H9 (cell line): Measurements from ENCODE around the gene RFT1. TPM values are rescaled to one million over a fixed set of nuclear protein-coding genes. Genes with fewer than 3 reads are reported as not detected.

Experiments used
- DNase-seq: peaks from one replicate; pipeline ENCODE4 v3.0.0-alpha.2; 2017
- H2AFZ ChIP-seq: one replicate; pipeline ENCODE4 v1.6.1; 2013; ENCODE audit warnings: mild to moderate bottlenecking, low read length, control low read depth, moderate library complexity
- H2AK5ac ChIP-seq: 2 replicates; pipeline ENCODE4 v1.6.1; 2013; ENCODE audit warnings: low read length, control low read depth, mixed read lengths; ENCODE audit not compliant: insufficient read length
- H2BK120ac ChIP-seq: one replicate; pipeline ENCODE4 v1.6.1; 2013; ENCODE audit warnings: low read depth, mild to moderate bottlenecking, low read length, control low read depth, inconsistent platforms; ENCODE audit not compliant: poor library complexity, severe bottlenecking
- H2BK12ac ChIP-seq: 2 replicates; pipeline ENCODE4 v1.6.1; 2013; ENCODE audit warnings: low read length, control low read depth, mixed read lengths, low read depth; ENCODE audit not compliant: insufficient read length
- H2BK15ac ChIP-seq: 2 replicates; pipeline ENCODE4 v1.6.1; 2013; ENCODE audit warnings: low read depth, low read length, control low read depth
- H2BK20ac ChIP-seq: one replicate; pipeline ENCODE4 v1.6.1; 2013; ENCODE audit warnings: low read depth, mild to moderate bottlenecking, low read length, control low read depth, inconsistent platforms; ENCODE audit not compliant: poor library complexity, severe bottlenecking
- H2BK5ac ChIP-seq: 2 replicates; pipeline ENCODE4 v1.6.1; 2013; ENCODE audit warnings: low read length, control low read depth, mixed read lengths; ENCODE audit not compliant: insufficient read length
- H3K14ac ChIP-seq: 2 replicates; pipeline ENCODE4 v1.6.1; 2013; ENCODE audit warnings: low read length, control low read depth; ENCODE audit not compliant: insufficient read depth
- H3K18ac ChIP-seq: 2 replicates; pipeline ENCODE4 v1.6.1; 2013; ENCODE audit warnings: low read depth, mild to moderate bottlenecking, mixed read lengths, low read length, control low read depth; ENCODE audit not compliant: insufficient read length
- H3K23ac ChIP-seq: 2 replicates; pipeline ENCODE4 v1.6.1; 2013; ENCODE audit warnings: low read length, control low read depth, mixed read lengths, low read depth; ENCODE audit not compliant: insufficient read length
- H3K23me2 ChIP-seq: 2 replicates; pipeline ENCODE4 v1.6.1; 2013; ENCODE audit warnings: low read depth, mild to moderate bottlenecking, mixed read lengths, low read length, control low read depth; ENCODE audit not compliant: insufficient read length, poor library complexity, severe bottlenecking
- H3K27ac ChIP-seq: 2 replicates; pipeline ENCODE4 v1.5.1; 2013; ENCODE audit warnings: low read length, control low read depth, mixed read lengths, low read depth; ENCODE audit not compliant: insufficient read length
- H3K27me3 ChIP-seq: 2 replicates; pipeline ENCODE4 v1.6.1; 2013; ENCODE audit warnings: low read length, control low read depth, inconsistent platforms; ENCODE audit not compliant: insufficient read depth
- H3K4ac ChIP-seq: 2 replicates; pipeline ENCODE4 v1.6.1; 2013; ENCODE audit warnings: low read depth, mild to moderate bottlenecking, control low read depth, inconsistent platforms, low read length, moderate library complexity
- H3K4me1 ChIP-seq: 2 replicates; pipeline ENCODE4 v1.6.1; 2013; ENCODE audit warnings: low read length, control low read depth, inconsistent platforms; ENCODE audit not compliant: insufficient read depth
- H3K4me2 ChIP-seq: 2 replicates; pipeline ENCODE4 v1.6.1; 2013; ENCODE audit warnings: low read length, control low read depth, mixed read lengths; ENCODE audit not compliant: insufficient read length, insufficient read depth
- H3K56ac ChIP-seq: 2 replicates; pipeline ENCODE4 v1.6.1; 2013; ENCODE audit warnings: low read depth, mild to moderate bottlenecking, mixed read lengths, low read length, control low read depth; ENCODE audit not compliant: insufficient read length
- H3K79me1 ChIP-seq: 2 replicates; pipeline ENCODE4 v1.6.1; 2013; ENCODE audit warnings: low read depth, mild to moderate bottlenecking, moderate library complexity, low read length, control low read depth, inconsistent platforms; ENCODE audit not compliant: insufficient read depth, poor library complexity, severe bottlenecking
- H3K79me2 ChIP-seq: 2 replicates; pipeline ENCODE4 v1.6.1; 2013; ENCODE audit warnings: low read length, control low read depth, inconsistent platforms; ENCODE audit not compliant: insufficient read depth
- H3K9ac ChIP-seq: 2 replicates; pipeline ENCODE4 v1.6.1; 2013; ENCODE audit warnings: low read length, control low read depth, mixed read lengths; ENCODE audit not compliant: insufficient read length; ENCODE audit errors: extremely low read depth
- H3K9me3 ChIP-seq: one replicate; pipeline ENCODE4 v1.6.1; 2013; ENCODE audit warnings: low read depth, low read length, inconsistent platforms; ENCODE audit not compliant: control insufficient read depth
- H3T11ph ChIP-seq: one replicate; pipeline ENCODE4 v1.6.1; 2013; ENCODE audit warnings: mild to moderate bottlenecking, low read length, control low read depth, inconsistent platforms
- H4K20me1 ChIP-seq: one replicate; pipeline ENCODE4 v1.6.1; 2013; ENCODE audit not compliant: control insufficient read depth, insufficient read length, insufficient read depth
- H4K5ac ChIP-seq: 2 replicates; pipeline ENCODE4 v1.6.1; 2013; ENCODE audit warnings: low read depth, mild to moderate bottlenecking, mixed read lengths, low read length, control low read depth; ENCODE audit not compliant: insufficient read length
- H4K8ac ChIP-seq: replicated peaks from 2 replicates; pipeline ENCODE4 v1.6.1; 2013; ENCODE audit warnings: low read length, control low read depth, mixed read lengths, low read depth; ENCODE audit not compliant: insufficient read length
- H4K91ac ChIP-seq: 2 replicates; pipeline ENCODE4 v1.6.1; 2013; ENCODE audit warnings: low read depth, mild to moderate bottlenecking, moderate library complexity, mixed read lengths, low read length, control low read depth; ENCODE audit not compliant: insufficient read length
- H3K27ac Mint-ChIP-seq, 3 experiments: 2 replicates in 2 of 3; 3 replicates in 1 of 3; pipeline ENCODE4 v1.8.0; 2020 to 2021; ENCODE audit warnings: mixed read lengths in 3 of 3, mild to moderate bottlenecking in 1 of 3, moderate library complexity in 1 of 3
- H3K27me3 Mint-ChIP-seq: 2 replicates; pipeline ENCODE4 v1.8.0; 2021; ENCODE audit warnings: low read depth, mild to moderate bottlenecking, moderate library complexity, mixed read lengths
- H3K36me3 Mint-ChIP-seq, 3 experiments: 2 replicates in 2 of 3; 3 replicates in 1 of 3; pipeline ENCODE4 v1.8.0; 2020 to 2021; ENCODE audit warnings: low read depth in 3 of 3, mixed read lengths in 3 of 3; ENCODE audit not compliant: insufficient read depth in 1 of 3
- H3K4me1 Mint-ChIP-seq, 2 experiments: 2 replicates each; pipeline ENCODE4 v1.8.0; 2020; ENCODE audit warnings: mixed read lengths in 2 of 2
- H3K4me3 Mint-ChIP-seq, 2 experiments: 2 replicates in 1 of 2; 3 replicates in 1 of 2; pipeline ENCODE4 v1.8.0; 2020 to 2021; ENCODE audit warnings: mild to moderate bottlenecking in 2 of 2, mixed read lengths in 2 of 2, moderate library complexity in 1 of 2
- H3K9me3 Mint-ChIP-seq, 2 experiments: 2 replicates in 1 of 2; 3 replicates in 1 of 2; pipeline ENCODE4 v1.8.0; 2020; ENCODE audit warnings: mild to moderate bottlenecking in 2 of 2, mixed read lengths in 2 of 2, moderate library complexity in 1 of 2
- CTCF ChIP-seq: fragments of 200-600 bp; sonication (generic); conservative IDR thresholded peaks from 3 replicates; pipeline ENCODE4 v1.8.0; 2021; ENCODE audit warnings: antibody characterized with exemption, mild to moderate bottlenecking
- WGBS: extraction: QIAGEN DNeasy Blood & Tissue Kit; methylation state at CpG from one replicate; pipeline ENCODE4 v1.1.7; 2013; ENCODE audit warnings: missing lambda C conversion rate, low lambda C conversion rate, mixed read lengths; ENCODE audit not compliant: insufficient read length; ENCODE audit errors: extremely low coverage; 5-methylcytosine and 5-hydroxymethylcytosine counted together
- total RNA-seq: library from RNA; stranded (reverse); gene quantifications from 2 replicates; pipeline ENCODE4 v1.2.1, GENCODE V29; 2021

RFT1 gene
- total RNA-seq, 1 experiment from 2014 or later: 24.1 TPM

GRCh38 chr3:53072653-53073552 is 57.3 kb downstream of the RFT1 start:
- DNase-seq: peak; percentile 95
- H2BK12ac ChIP-seq: no peak overlapping the region
- peak overlapping the region in 1 of 3 experiments; percentile 64; a peak in 3 of 7 replicates for H3K27ac Mint-ChIP-seq
- no peaks in the 10 kb centered on the region for H4K20me1 ChIP-seq
- no peak overlapping the region for H2AK5ac ChIP-seq
- H3K36me3 Mint-ChIP-seq: no peaks in the 10 kb centered on the region
- H3K27me3 Mint-ChIP-seq: peaks cover 12% of the 10 kb centered on the region
- H3K79me1 ChIP-seq: no peaks in the 10 kb centered on the region
- H4K5ac ChIP-seq: peak overlapping the region; percentile 54
- H3K9me3 Mint-ChIP-seq: no peaks in the 10 kb centered on the region
- H3K27me3 ChIP-seq: no peaks in the 10 kb centered on the region
- H2BK120ac ChIP-seq: no peak overlapping the region
- peak overlapping the region; percentile 74 for H3K14ac ChIP-seq
- H3K4me1 Mint-ChIP-seq: peaks cover 10 to 26% of the 10 kb centered on the region in 2 experiments
- H2BK5ac ChIP-seq: no peak overlapping the region
- H3K23me2 ChIP-seq: peaks cover 5% of the 10 kb centered on the region
- H2BK20ac ChIP-seq: no peak overlapping the region
- no peaks in the 10 kb centered on the region for H3K79me2 ChIP-seq
- no peak overlapping the region for H4K91ac ChIP-seq
- no peak overlapping the region for H3K23ac ChIP-seq
- H2BK15ac ChIP-seq: no peak overlapping the region
- no peaks in the 10 kb centered on the region; the same call in 1 of the 2 replicates for H3K4me1 ChIP-seq
- no CpG with 5 or more reads among the region's 32 CpGs for WGBS
- H3K18ac ChIP-seq: peak overlapping the region; percentile 54
- H3K4ac ChIP-seq: peak overlapping the region; percentile 22
- no peak overlapping the region for H3K27ac ChIP-seq
- H3K56ac ChIP-seq: no peak overlapping the region
- no peak overlapping the region for H2AFZ ChIP-seq
- peak; percentile 98 for TF ChIP-seq CTCF
- no peak overlapping the region for H3T11ph ChIP-seq
- H3K9ac ChIP-seq: no peak overlapping the region
- no peaks in the 10 kb centered on the region for H3K9me3 ChIP-seq
- peak overlapping the region; percentile 53 to 71 for H3K4me3 Mint-ChIP-seq
- H3K4me2 ChIP-seq: peak overlapping the region; percentile 33
- H4K8ac ChIP-seq: no peak overlapping the region
